Measurements from ENCODE around the gene TELO2. TPM values are rescaled to one million over a fixed set of nuclear protein-coding genes. Genes with fewer than 3 reads are reported as not detected.

Gene TELO2
- total RNA-seq, result 72.6 and 74.8 TPM in 2 replicates

DNA sequence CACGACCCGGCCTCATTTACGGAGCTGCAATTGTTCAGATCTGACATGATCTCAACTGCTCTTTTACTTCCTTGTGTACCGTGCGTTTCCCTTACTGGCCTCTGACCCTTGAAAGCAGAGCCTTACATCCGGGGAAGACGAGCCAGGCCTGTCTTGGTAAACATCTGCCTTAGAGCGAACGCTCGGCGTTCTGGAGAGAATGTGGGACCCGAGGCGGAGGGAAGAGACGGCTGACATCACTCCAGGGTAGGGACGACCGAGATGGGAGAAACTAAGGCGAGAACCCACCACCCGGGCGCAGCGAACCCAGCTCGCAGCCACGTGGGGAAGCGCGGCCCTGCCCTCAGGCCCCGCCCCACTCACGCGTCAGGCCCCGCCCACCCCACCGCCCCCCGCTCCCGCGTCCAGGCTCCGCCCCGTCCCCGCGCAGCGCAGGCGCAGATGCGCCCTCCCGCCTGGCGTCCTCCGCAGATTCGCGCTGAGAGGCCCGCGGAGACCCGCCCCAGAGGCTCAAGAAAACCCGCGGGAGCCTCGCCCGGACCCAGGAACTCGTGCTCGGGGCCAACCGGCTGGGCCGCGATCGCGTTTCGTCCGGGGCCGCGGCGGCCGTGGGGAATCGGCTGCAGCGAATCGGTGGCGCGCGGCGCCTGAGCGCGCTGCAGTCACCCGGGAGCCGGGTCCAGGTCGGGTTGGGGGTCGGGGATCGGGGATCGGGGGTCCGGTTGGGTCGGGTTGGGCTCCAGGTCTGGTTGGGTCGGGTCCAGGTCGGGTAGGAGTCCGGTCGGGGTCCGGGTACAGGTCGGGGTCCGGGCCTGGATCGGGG lies at the start of gene TELO2:
TELO2 (plus strand) TSS at position 438 of the 823 bp plus-strand sequence. CDS start 922 bp downstream, outside the sequence.
- Mint-ChIP-seq H3K9me3 (no peaks in the 10 kb centered on the region), H3K27me3 (ENCODE audit: low read depth) (no peaks in the 10 kb centered on the region), H3K4me1 (ENCODE audit: low read depth) (peaks cover 10% of the 10 kb centered on the region), H3K36me3 (ENCODE audit: low read depth) (peaks cover 11% of the 10 kb centered on the region), H3K4me3 (ENCODE audit: low read depth) (peak within 1 kb of the TSS; percentile 90), H3K27ac (peak within 1 kb of the TSS; percentile 98)
- DNase-seq (ENCODE audit: low spot score), result peak; percentile 84
- intact Hi-C loops (cut with micrococcal nuclease), result loop anchor here (2.0 to 5.0 kb wide), 3 partner anchors 18 to 72 kb away; partner anchors contain the start of genes CLCN7 and UQCC4

DNA sequence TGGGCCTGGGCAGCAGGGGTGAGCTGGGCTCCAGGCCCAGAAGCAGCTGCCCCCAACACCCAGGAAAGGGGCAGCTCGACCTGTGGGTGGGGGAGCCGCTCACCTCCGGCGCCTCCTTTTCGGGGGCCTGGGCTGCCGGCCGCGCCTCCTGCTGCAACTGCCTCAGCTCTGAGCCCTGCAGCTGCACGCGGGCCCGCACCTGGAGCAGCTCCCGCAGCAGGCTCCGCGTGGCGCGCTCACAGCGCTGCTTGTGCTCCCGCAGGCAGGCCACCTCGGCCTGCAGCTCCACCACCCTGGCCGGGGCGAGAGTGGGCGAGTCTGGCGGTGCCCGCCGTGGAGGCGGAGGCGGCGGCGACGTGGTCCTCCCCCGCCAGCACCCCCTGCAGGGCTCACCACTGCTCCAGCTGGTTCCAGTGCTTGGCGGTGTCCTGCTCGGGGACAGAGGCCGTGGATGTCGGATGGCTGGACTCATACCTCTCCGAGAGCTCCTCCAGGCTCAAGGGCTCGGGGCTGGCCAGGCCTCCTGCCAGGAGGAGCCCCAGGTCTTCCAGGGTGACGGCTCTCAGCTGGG lies 49.7 kb upstream of the TELO2 start:
- Mint-ChIP-seq H3K9me3 (no peaks in the 10 kb centered on the region), H3K4me3 (ENCODE audit: low read depth) (no peak overlapping the region), H3K36me3 (ENCODE audit: low read depth) (no peaks in the 10 kb centered on the region), H3K27me3 (ENCODE audit: low read depth) (no peaks in the 10 kb centered on the region), H3K4me1 (ENCODE audit: low read depth) (no peaks in the 10 kb centered on the region), H3K27ac (no peak overlapping the region)
- no peak for DNase-seq (ENCODE audit: low spot score)
- intact Hi-C loops (cut with micrococcal nuclease), result no loop called here

DNA sequence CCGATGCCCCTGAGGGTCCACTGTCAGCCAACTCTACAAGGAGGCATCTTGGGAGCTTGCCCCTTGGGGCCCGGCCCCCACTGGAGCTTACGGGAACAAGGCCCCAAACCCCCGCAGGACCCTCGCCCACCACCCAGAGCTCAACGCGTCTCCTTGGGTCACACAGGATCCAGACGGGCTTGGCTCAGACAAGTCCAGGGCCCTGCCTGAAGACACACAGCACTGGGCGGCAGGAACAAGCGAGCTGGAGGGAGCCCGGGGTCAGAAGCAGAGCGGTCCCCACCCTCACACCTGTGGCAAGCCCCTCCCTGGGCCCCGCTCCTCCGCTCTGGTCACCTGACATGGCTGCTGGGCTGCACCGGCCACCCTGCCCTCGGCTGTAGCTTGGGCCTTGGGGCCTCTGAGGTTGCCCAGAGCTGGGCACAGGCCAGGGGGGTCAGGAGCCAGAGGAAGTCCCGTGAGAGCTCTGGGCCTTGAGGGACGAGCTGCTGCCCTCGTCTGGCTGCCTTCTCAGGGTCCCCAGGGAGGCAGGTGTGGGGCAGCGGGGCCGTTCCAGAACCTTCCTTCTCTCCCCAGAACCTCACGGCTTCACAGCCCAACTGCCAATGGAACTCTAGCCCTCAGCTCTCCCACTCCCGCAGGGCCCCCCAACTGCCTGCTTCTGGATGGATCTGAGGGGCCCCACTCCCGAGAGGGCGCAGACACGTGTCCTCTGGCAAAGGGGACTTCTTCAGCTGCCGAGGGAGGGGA lies 49.0 kb upstream of the TELO2 start, which contains the start of gene CCDC154:
CCDC154 (minus strand) TSS at position 577 of the 750 bp plus-strand sequence; CDS start at position 343, 234 bp downstream.
- Mint-ChIP-seq H3K27me3 (ENCODE audit: low read depth) (no peaks in the 10 kb centered on the region), H3K4me3 (ENCODE audit: low read depth) (no peak within 1 kb of the TSS)
- DNase-seq (ENCODE audit: low spot score), result no peak

DNA sequence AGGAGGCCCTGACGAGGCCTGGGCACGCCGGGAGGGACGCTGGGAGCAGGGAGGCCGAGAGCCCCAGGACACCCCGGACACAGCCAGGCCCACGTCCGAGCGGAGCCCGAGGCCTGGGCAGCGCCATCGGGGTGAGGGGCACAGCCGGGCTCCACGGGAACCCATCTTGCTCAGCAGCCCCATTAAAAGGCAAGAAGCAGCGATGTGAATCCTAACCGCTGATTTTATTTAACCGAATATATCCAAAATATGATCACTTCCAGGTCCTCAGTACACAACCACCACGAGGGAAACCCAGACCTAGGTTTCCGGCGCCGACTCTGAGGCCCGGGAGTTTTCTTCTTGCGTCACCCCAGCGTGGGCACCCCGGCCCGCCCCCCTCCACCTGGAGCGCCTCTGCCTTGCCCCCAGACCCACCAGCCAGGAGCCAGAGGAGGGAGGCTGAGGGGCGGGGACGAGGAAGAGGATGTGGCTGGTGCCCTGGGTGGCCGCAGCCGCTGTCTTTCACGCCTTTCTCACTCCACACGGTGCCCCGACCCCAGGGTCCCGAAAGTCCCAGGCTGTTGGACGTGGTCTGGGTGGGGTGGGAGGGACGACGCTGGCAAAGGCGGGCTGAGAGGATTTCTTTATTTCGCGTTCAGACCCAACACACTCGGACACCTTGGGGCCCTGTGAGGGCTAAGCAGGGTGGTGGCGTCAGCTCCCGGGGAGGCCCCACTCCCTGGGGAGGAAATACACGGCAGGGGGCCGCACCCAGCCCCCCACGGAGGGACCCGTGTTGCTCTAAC lies 48.2 kb upstream of the TELO2 start:
- H3K4me3 Mint-ChIP-seq (ENCODE audit: low read depth), result no peak overlapping the region
- intact Hi-C loops (cut with micrococcal nuclease), result no loop called here
- no peaks in the 10 kb centered on the region for H3K9me3 Mint-ChIP-seq
- no peak for DNase-seq (ENCODE audit: low spot score)
- no peaks in the 10 kb centered on the region for H3K4me1 Mint-ChIP-seq (ENCODE audit: low read depth)
- no peak overlapping the region for H3K27ac Mint-ChIP-seq
- H3K27me3 Mint-ChIP-seq (ENCODE audit: low read depth), result no peaks in the 10 kb centered on the region
- H3K36me3 Mint-ChIP-seq (ENCODE audit: low read depth), result no peaks in the 10 kb centered on the region

More for the DNA sequence above, 49.0 kb upstream of the TELO2 start, which contains the start of gene CCDC154:
- H3K36me3 Mint-ChIP-seq (ENCODE audit: low read depth), result no peaks in the 10 kb centered on the region
- no peaks in the 10 kb centered on the region for H3K4me1 Mint-ChIP-seq (ENCODE audit: low read depth)
- H3K27ac Mint-ChIP-seq, result no peak within 1 kb of the TSS
- intact Hi-C loops (cut with micrococcal nuclease), result no loop called here
- H3K9me3 Mint-ChIP-seq, result no peaks in the 10 kb centered on the region

DNA sequence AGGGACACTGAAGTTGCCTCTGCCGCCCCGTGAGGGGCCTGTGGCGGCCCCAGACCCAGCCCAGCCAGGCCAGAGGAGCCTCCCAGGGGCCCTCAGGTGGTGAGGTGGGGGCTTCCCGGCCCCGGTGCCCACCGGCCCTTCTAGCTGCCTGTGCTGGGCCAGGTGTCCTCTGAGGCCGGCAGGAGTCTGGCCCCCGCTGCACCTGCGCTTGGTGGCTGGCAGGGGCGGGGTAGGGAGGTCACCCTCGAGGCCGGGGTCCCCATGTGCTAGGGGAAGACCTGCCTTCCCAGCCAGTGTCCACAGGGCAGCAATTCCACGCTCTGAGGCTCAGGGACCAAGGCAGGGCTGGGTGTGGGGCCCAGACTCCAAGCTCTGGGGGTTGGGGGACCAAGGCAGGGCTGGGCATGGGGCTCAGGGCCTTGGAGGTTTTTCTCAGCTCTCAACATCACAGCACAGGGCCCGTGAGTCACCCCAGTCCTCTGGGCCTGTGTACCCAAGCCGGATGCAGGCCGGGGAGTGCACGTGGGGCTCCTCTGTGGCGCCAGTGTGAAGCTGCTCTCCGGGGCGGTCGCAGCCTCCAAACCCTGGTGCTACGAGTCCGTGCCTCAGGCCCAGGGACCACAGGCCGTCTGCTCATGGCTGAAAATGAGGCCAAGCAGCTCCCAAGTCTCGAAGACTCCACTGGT lies 47.5 kb upstream of the TELO2 start:
- Mint-ChIP-seq H3K27me3 (ENCODE audit: low read depth) (no peaks in the 10 kb centered on the region), H3K27ac (no peak overlapping the region), H3K4me1 (ENCODE audit: low read depth) (no peaks in the 10 kb centered on the region), H3K4me3 (ENCODE audit: low read depth) (no peak overlapping the region), H3K9me3 (no peaks in the 10 kb centered on the region), H3K36me3 (ENCODE audit: low read depth) (no peaks in the 10 kb centered on the region)
- DNase-seq (ENCODE audit: low spot score), result no peak
- intact Hi-C loops (cut with micrococcal nuclease), result no loop called here

DNA sequence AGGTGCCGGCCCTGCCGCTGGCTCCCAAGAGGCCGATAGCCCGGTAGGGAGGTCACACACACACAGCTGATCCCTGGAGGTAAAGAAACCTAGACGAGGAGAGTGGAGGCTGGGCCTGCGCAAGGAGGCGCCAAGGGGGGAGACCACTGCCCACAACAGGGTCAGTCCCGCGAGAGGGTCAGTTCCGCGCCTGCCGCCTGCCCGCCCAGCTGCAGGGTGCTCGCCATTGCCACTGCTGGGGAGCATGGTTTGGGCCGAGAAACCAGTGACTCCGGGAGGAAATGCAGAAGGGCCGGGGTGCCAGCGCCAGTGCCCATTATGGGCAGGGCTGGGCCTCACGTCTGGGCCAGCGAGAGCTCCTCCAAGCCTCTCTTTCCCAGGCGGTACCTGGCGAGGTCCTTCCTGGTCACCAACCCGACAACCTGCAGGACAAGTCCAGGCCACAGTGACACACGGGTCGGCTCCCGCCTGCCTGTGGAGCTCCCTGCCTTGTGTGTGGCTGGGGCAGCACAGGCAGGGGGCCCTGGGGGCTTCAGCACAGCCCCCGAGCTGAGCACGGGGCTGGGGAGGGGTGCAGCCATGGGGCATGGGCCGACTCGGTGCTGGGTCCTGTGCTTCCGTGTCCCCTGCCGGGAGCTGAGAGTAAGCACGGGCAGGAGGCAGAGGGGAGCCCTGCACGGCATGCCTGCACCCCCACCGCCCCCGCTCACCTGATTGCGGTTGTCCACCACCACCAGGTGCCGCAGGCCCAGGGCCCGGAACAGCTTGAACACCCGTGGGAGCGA lies 46.7 kb upstream of the TELO2 start:
- intact Hi-C loops (cut with micrococcal nuclease), result no loop called here
- H3K4me1 Mint-ChIP-seq (ENCODE audit: low read depth), result no peaks in the 10 kb centered on the region
- no peaks in the 10 kb centered on the region for H3K27me3 Mint-ChIP-seq (ENCODE audit: low read depth)
- H3K4me3 Mint-ChIP-seq (ENCODE audit: low read depth), result no peak overlapping the region
- peaks cover 2% of the 10 kb centered on the region for H3K36me3 Mint-ChIP-seq (ENCODE audit: low read depth)
- H3K9me3 Mint-ChIP-seq, result no peaks in the 10 kb centered on the region
- H3K27ac Mint-ChIP-seq, result no peak overlapping the region
- DNase-seq (ENCODE audit: low spot score), result no peak

DNA sequence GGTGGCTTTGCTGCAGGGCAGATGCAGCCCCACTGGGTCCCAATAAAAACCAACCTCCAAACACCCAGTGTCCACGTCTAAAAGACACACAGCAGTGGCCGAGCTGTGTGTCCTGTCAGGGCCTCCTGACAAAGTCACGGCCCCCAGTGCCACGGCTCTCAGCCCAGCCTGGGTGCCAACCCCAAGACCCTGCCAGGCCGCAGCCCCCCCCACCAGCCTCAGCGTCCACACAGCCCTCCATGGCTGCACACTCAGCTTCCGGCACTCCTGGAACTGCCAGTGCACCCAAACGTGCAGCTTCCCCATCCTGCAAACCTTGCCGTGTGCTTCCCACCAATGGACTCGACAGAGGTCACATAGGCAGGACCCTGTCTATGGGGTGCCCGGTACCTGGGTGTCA lies 45.2 kb upstream of the TELO2 start:
- Mint-ChIP-seq H3K27me3 (ENCODE audit: low read depth) (no peaks in the 10 kb centered on the region), H3K27ac (no peak overlapping the region), H3K4me3 (ENCODE audit: low read depth) (no peak overlapping the region), H3K9me3 (no peaks in the 10 kb centered on the region), H3K4me1 (ENCODE audit: low read depth) (no peaks in the 10 kb centered on the region), H3K36me3 (ENCODE audit: low read depth) (peaks cover 6% of the 10 kb centered on the region)
- intact Hi-C loops (cut with micrococcal nuclease), result no loop called here
- DNase-seq (ENCODE audit: low spot score), result no peak

DNA sequence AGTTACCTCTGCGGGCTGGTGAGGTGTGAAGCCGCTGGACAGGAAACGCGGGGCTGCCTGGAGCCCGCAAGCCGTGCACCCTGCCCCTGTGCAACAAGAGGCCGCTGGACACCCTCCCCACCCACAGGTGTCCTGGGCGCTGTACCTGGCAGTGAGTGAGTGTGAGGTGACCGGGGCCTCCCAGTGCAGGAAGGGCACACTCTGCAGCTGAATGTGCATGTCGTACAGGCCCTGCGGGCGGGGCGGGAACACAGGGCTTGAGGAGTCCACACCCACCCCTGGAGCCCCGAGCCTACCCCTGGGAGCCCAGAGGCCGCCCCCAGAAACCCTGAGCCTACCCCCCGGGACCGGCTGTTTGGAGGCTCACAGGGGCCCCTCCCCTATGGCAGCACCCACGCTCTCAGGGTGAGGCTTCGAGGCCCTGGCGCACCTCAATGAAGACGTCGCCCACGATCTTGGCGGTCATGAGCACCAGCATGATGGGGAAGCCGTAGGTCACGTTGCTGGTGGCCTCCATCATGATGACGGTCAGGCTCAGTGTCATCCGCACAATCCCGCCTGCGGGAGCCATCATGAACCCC lies 44.5 kb upstream of the TELO2 start:
- intact Hi-C loops (cut with micrococcal nuclease), result no loop called here
- Mint-ChIP-seq H3K36me3 (ENCODE audit: low read depth) (peaks cover 6% of the 10 kb centered on the region), H3K4me3 (ENCODE audit: low read depth) (no peak overlapping the region), H3K27ac (no peak overlapping the region), H3K4me1 (ENCODE audit: low read depth) (no peaks in the 10 kb centered on the region), H3K27me3 (ENCODE audit: low read depth) (no peaks in the 10 kb centered on the region), H3K9me3 (no peaks in the 10 kb centered on the region)
- no peak for DNase-seq (ENCODE audit: low spot score)

DNA sequence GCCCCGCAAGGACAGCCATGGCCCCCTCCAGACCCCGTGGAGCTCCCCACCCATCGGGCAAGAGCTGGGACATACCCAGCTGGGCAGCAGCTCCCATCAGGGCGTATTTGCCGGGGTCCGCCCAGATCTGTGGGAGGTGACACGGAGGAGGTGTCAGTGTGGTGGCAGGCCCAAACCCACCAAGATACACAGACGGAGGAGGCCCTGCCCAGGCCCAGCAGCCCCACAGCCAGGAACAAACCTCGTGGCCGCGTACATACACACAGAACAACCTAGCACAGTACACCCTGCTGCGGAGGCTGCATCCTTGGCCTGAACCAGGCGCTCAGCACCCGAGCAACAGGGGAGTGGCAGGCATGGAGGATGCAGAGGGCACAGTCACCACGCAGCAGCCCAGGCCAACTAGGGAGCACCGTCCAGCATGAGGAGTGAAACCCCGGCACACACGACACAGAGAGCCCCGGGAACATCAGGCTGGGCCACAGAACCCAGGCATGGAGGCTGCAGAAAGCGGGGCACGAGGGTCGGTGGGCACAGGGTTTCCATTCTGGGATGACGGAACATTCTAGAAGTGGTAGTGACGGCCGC lies 43.9 kb upstream of the TELO2 start:
- H3K27ac Mint-ChIP-seq, result no peak overlapping the region
- no peaks in the 10 kb centered on the region for H3K4me1 Mint-ChIP-seq (ENCODE audit: low read depth)
- H3K4me3 Mint-ChIP-seq (ENCODE audit: low read depth), result no peak overlapping the region
- intact Hi-C loops (cut with micrococcal nuclease), result no loop called here
- no peak for DNase-seq (ENCODE audit: low spot score)
- peaks cover 6% of the 10 kb centered on the region for H3K36me3 Mint-ChIP-seq (ENCODE audit: low read depth)
- H3K27me3 Mint-ChIP-seq (ENCODE audit: low read depth), result no peaks in the 10 kb centered on the region
- no peaks in the 10 kb centered on the region for H3K9me3 Mint-ChIP-seq

DNA sequence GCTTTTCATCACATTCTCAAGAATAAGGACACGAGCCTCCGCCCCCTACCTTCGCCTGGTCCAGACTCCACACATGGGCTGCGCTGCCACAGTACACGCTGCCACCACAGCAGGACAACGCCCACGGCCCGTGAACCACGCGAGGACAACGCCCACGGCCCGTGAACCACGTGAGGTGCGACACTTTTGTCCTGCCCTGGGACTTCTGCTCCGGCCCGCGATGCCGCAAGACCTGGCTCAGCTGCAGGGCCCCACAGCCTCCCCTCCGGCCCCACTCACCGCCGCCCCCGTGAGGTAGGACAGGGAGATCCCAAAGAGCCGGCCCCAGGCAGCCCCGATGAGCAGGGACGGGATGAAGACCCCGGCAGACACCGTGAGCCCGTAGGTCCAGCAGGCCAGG lies 42.9 kb upstream of the TELO2 start:
- DNase-seq (ENCODE audit: low spot score), result no peak
- Mint-ChIP-seq H3K4me3 (ENCODE audit: low read depth) (no peak overlapping the region), H3K27ac (no peak overlapping the region), H3K4me1 (ENCODE audit: low read depth) (no peaks in the 10 kb centered on the region), H3K27me3 (ENCODE audit: low read depth) (no peaks in the 10 kb centered on the region), H3K36me3 (ENCODE audit: low read depth) (peaks cover 6% of the 10 kb centered on the region), H3K9me3 (no peaks in the 10 kb centered on the region)
- intact Hi-C loops (cut with micrococcal nuclease), result no loop called here

DNA sequence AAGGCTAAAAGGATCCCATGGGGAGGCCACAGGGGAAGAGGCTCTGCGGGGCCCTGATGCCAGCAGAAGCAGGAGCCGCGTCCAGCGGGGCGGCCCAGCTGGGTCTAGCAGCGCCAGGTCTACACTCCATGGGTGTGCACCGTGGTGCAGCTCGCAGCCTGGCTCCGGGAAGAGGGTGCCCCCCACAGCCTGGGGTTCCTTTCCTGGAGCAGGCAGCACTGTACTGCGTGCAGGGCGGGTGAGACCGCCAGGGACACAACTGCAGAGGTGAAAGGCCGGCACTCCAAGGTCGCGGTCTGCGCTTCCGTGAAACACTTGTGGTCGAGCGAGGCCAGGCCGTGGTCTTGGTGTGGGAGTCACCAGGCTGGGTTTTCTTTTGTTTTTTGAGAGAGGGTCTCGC lies 42.3 kb upstream of the TELO2 start:
- Mint-ChIP-seq H3K9me3 (no peaks in the 10 kb centered on the region), H3K27ac (no peak overlapping the region)

More for the DNA sequence above, 42.3 kb upstream of the TELO2 start:
- Mint-ChIP-seq H3K4me1 (ENCODE audit: low read depth) (no peaks in the 10 kb centered on the region), H3K4me3 (ENCODE audit: low read depth) (no peak overlapping the region), H3K36me3 (ENCODE audit: low read depth) (peaks cover 6% of the 10 kb centered on the region), H3K27me3 (ENCODE audit: low read depth) (no peaks in the 10 kb centered on the region)
- no peak for DNase-seq (ENCODE audit: low spot score)
- intact Hi-C loops (cut with micrococcal nuclease), result no loop called here

Measured in activated T-helper 2 cell treated with anti-CD3 and anti-CD28 coated beads, Interferon-gamma antibody, Interleukin-2, Interleukin-4, amounts not matched to agents 10 μg/mL and 5 μg/mL and 100 μg/mL, durations not matched to agents 14 hours and 24 hours and 36 hours (primary cell).